RWPE1 (cell line): Measurements from ENCODE around the gene ADNP2.

Experiments used
- CTCF ChIA-PET: fragments of 350-600 bp; sonication (Branson Sonifier 250); formaldehyde crosslinking; extraction: SDS; loops from one replicate; lab custom pipeline; 2021; lab: Yijun Ruan, JAX
- POLR2A ChIA-PET: fragments of 400-600 bp; formaldehyde crosslinking; extraction: SDS; loops from one replicate; lab custom pipeline; 2020; ENCODE audit warnings: antibody characterized with exemption; ENCODE audit not compliant: low non-redundant PET; lab: Yijun Ruan, JAX
- DNase-seq: peaks from one replicate; pipeline ENCODE4 v3.0.0; 2012; ENCODE audit warnings: low spot score
- H3K27ac ChIP-seq: fragments of 450-650 bp; 2 replicates; pipeline ENCODE4 v1.5.1; 2017
- CTCF ChIP-seq: fragments of 450-650 bp; conservative IDR thresholded peaks from 2 replicates; pipeline ENCODE4 v1.5.1; 2017; ENCODE audit warnings: low read depth, mild to moderate bottlenecking

The ADNP2 gene

GRCh38 chr18:80180778-80181564, 71.9 kb downstream of the ADNP2 start:
- ChIA-PET CTCF (interaction anchor here (1.6 kb wide), 1 partner anchor 23 kb away, joined by 4 read pairs; no protein-coding TSS in a partner anchor), POLR2A (no interaction called here)
- peak overlapping the region; percentile 91 for H3K27ac ChIP-seq
- DNase-seq = no peak
- no peak for TF ChIP-seq CTCF

- CTCF ChIA-PET = interaction anchor here (0.5 kb wide), 1 partner anchor 9 kb away, joined by 3 read pairs; no protein-coding TSS in a partner anchor
- no peak for TF ChIP-seq CTCF
- H3K27ac ChIP-seq = peak overlapping the region; percentile 91
- DNase-seq = no peak
- POLR2A ChIA-PET = no interaction called here
These were observed 72.8 kb downstream of the ADNP2 start for GRCh38 chr18:80181642-80182461.

GRCh38 chr18:80182855-80183254, 73.8 kb downstream of the ADNP2 start:
- peak overlapping the region; percentile 21; the same call in 1 of the 2 replicates for H3K27ac ChIP-seq
- ChIA-PET POLR2A (no interaction called here), CTCF (no interaction called here)
- no peak for DNase-seq
- no peak for TF ChIP-seq CTCF

- POLR2A ChIA-PET = no interaction called here
- H3K27ac ChIP-seq = peak overlapping the region; percentile 21; the same call in 1 of the 2 replicates
- no peak for TF ChIP-seq CTCF
- DNase-seq = no peak
- CTCF ChIA-PET = interaction anchor here (0.6 kb wide), 1 partner anchor 77 kb away, joined by 4 read pairs; no protein-coding TSS in a partner anchor
These were observed 74.4 kb downstream of the ADNP2 start for GRCh38 chr18:80183273-80184050.

- no peak for TF ChIP-seq CTCF
- POLR2A ChIA-PET = no interaction called here
- DNase-seq = no peak
- CTCF ChIA-PET = interaction anchor here (0.6 kb wide), 1 partner anchor 76 kb away, joined by 4 read pairs; no protein-coding TSS in a partner anchor
- no peak overlapping the region for H3K27ac ChIP-seq
These were observed 75.2 kb downstream of the ADNP2 start for GRCh38 chr18:80184243-80184772.
